ENCODE measurements around the gene AP5Z1.

The AP5Z1 gene

GRCh38 chr7:4765776-4766490 lies 9.5 kb upstream of the AP5Z1 start:
- no peak for FAIRE-seq
- DNase-seq (ENCODE audit: insufficient read length, low spot score): no peak

GRCh38 chr7:4766666-4767519 lies 8.5 kb upstream of the AP5Z1 start:
- FAIRE-seq (no peak), DNase-seq (ENCODE audit: insufficient read length, low spot score) (no peak)

GRCh38 chr7:4768597-4769569 lies 6.5 kb upstream of the AP5Z1 start:
- FAIRE-seq: no peak
- DNase-seq (ENCODE audit: insufficient read length, low spot score): no peak

- FAIRE-seq: no peak
- DNase-seq (ENCODE audit: insufficient read length, low spot score): no peak
Measured at GRCh38 chr7:4769761-4770160, 5.7 kb upstream of the AP5Z1 start.

- FAIRE-seq (no peak), DNase-seq (ENCODE audit: insufficient read length, low spot score) (no peak)
Measured at GRCh38 chr7:4770886-4771285, 4.5 kb upstream of the AP5Z1 start.

- no peak for DNase-seq (ENCODE audit: insufficient read length, low spot score)
- no peak for FAIRE-seq
Measured at GRCh38 chr7:4771737-4772136, 3.7 kb upstream of the AP5Z1 start.

GRCh38 chr7:4772306-4772705 lies 3.1 kb upstream of the AP5Z1 start:
- FAIRE-seq (no peak), DNase-seq (ENCODE audit: insufficient read length, low spot score) (no peak)

- FAIRE-seq: no peak
- DNase-seq (ENCODE audit: insufficient read length, low spot score): no peak
Measured at GRCh38 chr7:4774007-4774406, 1.4 kb upstream of the AP5Z1 start.

GRCh38 chr7:4774658-4775249 lies 669 bp upstream of the AP5Z1 start:
- DNase-seq (ENCODE audit: insufficient read length, low spot score) (peak; percentile 53), FAIRE-seq (peak; percentile 8)

GRCh38 chr7:4775848-4776623 lies 613 bp downstream of the AP5Z1 start:
- DNase-seq (ENCODE audit: insufficient read length, low spot score): no peak
- FAIRE-seq: peak; percentile 51

- FAIRE-seq (no peak), DNase-seq (ENCODE audit: insufficient read length, low spot score) (no peak)
Measured at GRCh38 chr7:4779118-4779517, 3.7 kb downstream of the AP5Z1 start.

- no peak for FAIRE-seq
- no peak for DNase-seq (ENCODE audit: insufficient read length, low spot score)
Measured at GRCh38 chr7:4781366-4782069, 6.1 kb downstream of the AP5Z1 start.

GRCh38 chr7:4782333-4783291 lies 7.2 kb downstream of the AP5Z1 start:
- DNase-seq (ENCODE audit: insufficient read length, low spot score) (no peak), FAIRE-seq (no peak)

GRCh38 chr7:4783292-4783652 lies 7.8 kb downstream of the AP5Z1 start:
- DNase-seq (ENCODE audit: insufficient read length, low spot score) (no peak), FAIRE-seq (no peak)

GRCh38 chr7:4783762-4784351 lies 8.4 kb downstream of the AP5Z1 start:
- DNase-seq (ENCODE audit: insufficient read length, low spot score) (no peak), FAIRE-seq (no peak)

GRCh38 chr7:4784799-4785198 lies 9.4 kb downstream of the AP5Z1 start:
- FAIRE-seq: no peak
- no peak for DNase-seq (ENCODE audit: insufficient read length, low spot score)

- DNase-seq (ENCODE audit: insufficient read length, low spot score) (no peak), FAIRE-seq (no peak)
Measured at GRCh38 chr7:4785371-4785770, 9.9 kb downstream of the AP5Z1 start.

- DNase-seq (ENCODE audit: insufficient read length, low spot score) (no peak), FAIRE-seq (no peak)
Measured at GRCh38 chr7:4786015-4786414, 10.6 kb downstream of the AP5Z1 start.

Measured in GM19239 (cell line).